Panc1 (cell line): ENCODE data around the gene CFAP68. TPM values are rescaled to one million over a fixed set of nuclear protein-coding genes. Genes with fewer than 3 reads are reported as not detected.
A peak's percentile ranks its signal among the peaks of the same experiment; 100 is the strongest.

Source experiments
- ATAC-seq: fragments of 200-7000 bp; cut with Tn5 transposase; 2 replicates; pipeline ENCODE4 v1.9.1; 2020; ENCODE audit warnings: mild to moderate bottlenecking, moderate library complexity
- BruUV-seq: library from RNA; stranded (reverse); fragments of 400-500 nt; replicated peaks from 2 replicates; lab custom pipeline; 2021; lab: Mats Ljungman, UMichigan
- CTCF ChIA-PET: fragments of 300-600 bp; sonication (Branson Sonifier 250); formaldehyde crosslinking; loops from one replicate; lab custom pipeline; 2022; ENCODE audit warnings: antibody characterized with exemption; lab: Charles Lee
- POLR2A ChIA-PET: fragments of 300-600 bp; sonication (Branson Sonifier 250); formaldehyde crosslinking; loops from one replicate; lab custom pipeline; 2022; ENCODE audit warnings: antibody characterized with exemption; lab: Charles Lee
- DNase-seq: peaks from one replicate; pipeline ENCODE4 v3.0.0-alpha.2; 2010; ENCODE audit warnings: low read depth, low spot score
- H3K27ac ChIP-seq: 2 replicates; pipeline ENCODE4 v1.5.1; 2011; ENCODE audit warnings: mild to moderate bottlenecking, low read length, inconsistent platforms
- H3K27me3 ChIP-seq: fragments of 200-500 bp; sonication (Bioruptor generic); 2 replicates; pipeline ENCODE4 v1.6.0; 2014; ENCODE audit warnings: low read length, inconsistent platforms; ENCODE audit not compliant: control insufficient read depth, insufficient read depth
- H3K36me3 ChIP-seq: fragments of 200-500 bp; sonication (Bioruptor generic); 2 replicates; pipeline ENCODE4 v1.5.1; 2014; ENCODE audit warnings: inconsistent platforms, mild to moderate bottlenecking, low read length, moderate library complexity; ENCODE audit not compliant: control insufficient read depth, insufficient read depth
- H3K4me1 ChIP-seq: 2 replicates; pipeline ENCODE4 v1.5.1; 2011; ENCODE audit warnings: inconsistent platforms, mild to moderate bottlenecking, low read length, moderate library complexity; ENCODE audit not compliant: control insufficient read depth, insufficient read depth
- H3K4me3 ChIP-seq, 2 experiments: 2 replicates each; pipeline ENCODE4 v1.5.1; 2011 to 2012; ENCODE audit warnings: low read depth in 2 of 2, low read length in 2 of 2, mild to moderate bottlenecking in 2 of 2, inconsistent platforms in 1 of 2, moderate library complexity in 1 of 2
- H3K9me3 ChIP-seq: fragments of 200-500 bp; sonication (Bioruptor generic); 2 replicates; pipeline ENCODE4 v1.5.1; 2014; ENCODE audit warnings: low read depth, mild to moderate bottlenecking, inconsistent platforms, low read length, moderate library complexity; ENCODE audit not compliant: control insufficient read depth, insufficient read depth
- CTCF ChIP-seq: fragments of 450-650 bp; IDR thresholded peaks from 2 replicates; pipeline ENCODE4 v1.5.1; 2017; ENCODE audit warnings: mild to moderate bottlenecking
- POLR2AphosphoS5 ChIP-seq: IDR thresholded peaks from 2 replicates; pipeline ENCODE4 v1.6.1; 2012; ENCODE audit warnings: mild to moderate bottlenecking, low read depth, low read length, moderate library complexity
- SIN3A ChIP-seq: IDR thresholded peaks from 2 replicates; pipeline ENCODE4 v1.6.1; 2012; ENCODE audit warnings: low read depth, mild to moderate bottlenecking, low read length, moderate library complexity, borderline replicate concordance; ENCODE audit not compliant: insufficient read depth
- TCF7L2 ChIP-seq: IDR thresholded peaks from 2 replicates; pipeline ENCODE4 v1.6.1; 2011; ENCODE audit warnings: mild to moderate bottlenecking, low read depth, low read length, inconsistent platforms
- in situ Hi-C: cut with HindIII; loops from 2 replicates; pipeline ENCODE4 v1.10.0; 2016; ENCODE audit warnings: low sequenced_read_pairs, low pct_unique_long_range_greater_than_20kb
- intact Hi-C: fragments of 100-400 bp; cut with micrococcal nuclease; formaldehyde crosslinking; loops from one replicate; pipeline ENCODE4 v1.10.0; 2022; ENCODE audit not compliant: unreplicated experiment
- total RNA-seq: library from RNA; stranded (reverse); gene quantifications from one replicate; pipeline ENCODE4 v1.2.1, GENCODE V29; 2021; ENCODE audit not compliant: unreplicated experiment
- TF ChIP-seq, protein P1 (sequence below), 2 experiments: IDR thresholded peaks; 2 replicates each; pipeline ENCODE4 v1.6.1; 2011 to 2012; ENCODE audit warnings: low read depth in 2 of 2, control low read depth in 1 of 2, low read length in 1 of 2, mild to moderate bottlenecking in 1 of 2, moderate library complexity in 1 of 2; ENCODE audit not compliant: insufficient read depth in 1 of 2

The CFAP68 gene
- total RNA-seq, 1 experiment from 2014 or later, result 16.6 TPM

- H3K4me3 ChIP-seq, result peak within 1 kb of the TSS in 1 of 2 experiments; percentile 21; a peak in 1 of 4 replicates
- in situ Hi-C loops, result no loop called here
- no TSS peak for BruUV-seq
- POLR2A ChIA-PET, result no interaction called here
- peaks cover 12% of the 10 kb centered on the region for H3K27me3 ChIP-seq
- no peaks in the 10 kb centered on the region for H3K36me3 ChIP-seq
- TF ChIP-seq SIN3A, result no peak
- TF ChIP-seq POLR2AphosphoS5, result no peak
- no peak for TF ChIP-seq TCF7L2
- TF ChIP-seq, protein P1, sequence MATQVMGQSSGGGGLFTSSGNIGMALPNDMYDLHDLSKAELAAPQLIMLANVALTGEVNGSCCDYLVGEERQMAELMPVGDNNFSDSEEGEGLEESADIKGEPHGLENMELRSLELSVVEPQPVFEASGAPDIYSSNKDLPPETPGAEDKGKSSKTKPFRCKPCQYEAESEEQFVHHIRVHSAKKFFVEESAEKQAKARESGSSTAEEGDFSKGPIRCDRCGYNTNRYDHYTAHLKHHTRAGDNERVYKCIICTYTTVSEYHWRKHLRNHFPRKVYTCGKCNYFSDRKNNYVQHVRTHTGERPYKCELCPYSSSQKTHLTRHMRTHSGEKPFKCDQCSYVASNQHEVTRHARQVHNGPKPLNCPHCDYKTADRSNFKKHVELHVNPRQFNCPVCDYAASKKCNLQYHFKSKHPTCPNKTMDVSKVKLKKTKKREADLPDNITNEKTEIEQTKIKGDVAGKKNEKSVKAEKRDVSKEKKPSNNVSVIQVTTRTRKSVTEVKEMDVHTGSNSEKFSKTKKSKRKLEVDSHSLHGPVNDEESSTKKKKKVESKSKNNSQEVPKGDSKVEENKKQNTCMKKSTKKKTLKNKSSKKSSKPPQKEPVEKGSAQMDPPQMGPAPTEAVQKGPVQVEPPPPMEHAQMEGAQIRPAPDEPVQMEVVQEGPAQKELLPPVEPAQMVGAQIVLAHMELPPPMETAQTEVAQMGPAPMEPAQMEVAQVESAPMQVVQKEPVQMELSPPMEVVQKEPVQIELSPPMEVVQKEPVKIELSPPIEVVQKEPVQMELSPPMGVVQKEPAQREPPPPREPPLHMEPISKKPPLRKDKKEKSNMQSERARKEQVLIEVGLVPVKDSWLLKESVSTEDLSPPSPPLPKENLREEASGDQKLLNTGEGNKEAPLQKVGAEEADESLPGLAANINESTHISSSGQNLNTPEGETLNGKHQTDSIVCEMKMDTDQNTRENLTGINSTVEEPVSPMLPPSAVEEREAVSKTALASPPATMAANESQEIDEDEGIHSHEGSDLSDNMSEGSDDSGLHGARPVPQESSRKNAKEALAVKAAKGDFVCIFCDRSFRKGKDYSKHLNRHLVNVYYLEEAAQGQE (IDR thresholded peaks at IDR 0.05; ENCODE audit: insufficient read depth in 1 of 2, low read depth in 2 of 2, low read length in 1 of 2), result no peak
- no peak for TF ChIP-seq CTCF
- H3K9me3 ChIP-seq, result no peaks in the 10 kb centered on the region
- peaks cover 8% of the 10 kb centered on the region for H3K4me1 ChIP-seq
- intact Hi-C loops, result no loop called here
- CTCF ChIA-PET, result no interaction called here
- H3K27ac ChIP-seq, result no peak within 1 kb of the TSS
- no peak for ATAC-seq
- no peak for DNase-seq
Observed at GRCh38 chr11:111912535-111912934, 33.2 kb downstream of the CFAP68 start, which contains the start of gene HSPB2. Gene HSPB2, plus strand, starts transcription at chr11:111912734. Its CDS starts 96 bp downstream, at chr11:111912830.

DNA sequence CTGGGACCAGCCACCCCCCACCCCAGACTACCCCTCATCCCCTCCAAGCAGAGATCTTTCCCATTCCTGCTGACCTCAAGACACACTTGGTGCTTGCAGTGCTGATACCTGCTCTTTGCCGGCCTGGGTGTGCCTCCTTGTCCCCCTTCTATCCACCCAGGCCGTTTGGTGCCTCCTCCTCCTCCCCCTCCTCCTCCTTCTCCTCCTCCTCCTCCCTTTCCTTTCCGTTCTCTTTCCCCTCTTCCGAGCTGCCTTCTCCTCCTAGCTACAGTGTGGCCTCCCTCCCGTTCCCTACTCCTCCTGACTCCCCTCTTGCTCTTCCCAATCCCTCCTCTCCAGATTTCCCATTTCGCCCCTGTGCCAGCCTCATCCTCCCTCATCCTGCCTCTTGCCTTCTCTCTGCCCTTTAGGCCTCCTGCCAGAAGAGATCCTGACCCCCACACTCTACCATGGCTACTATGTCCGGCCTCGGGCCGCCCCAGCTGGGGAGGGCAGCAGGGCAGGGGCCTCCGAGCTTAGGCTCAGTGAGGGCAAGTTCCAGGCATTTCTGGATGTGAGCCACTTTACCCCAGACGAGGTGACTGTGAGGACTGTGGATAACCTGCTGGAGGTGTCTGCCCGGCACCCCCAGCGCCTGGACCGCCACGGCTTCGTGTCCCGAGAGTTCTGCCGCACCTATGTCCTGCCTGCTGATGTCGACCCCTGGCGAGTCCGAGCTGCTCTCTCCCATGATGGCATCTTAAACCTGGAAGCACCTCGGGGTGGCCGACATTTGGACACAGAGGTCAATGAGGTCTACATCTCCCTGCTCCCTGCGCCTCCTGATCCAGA is 33.9 kb downstream of the CFAP68 start:
- DNase-seq (no peak), ATAC-seq (no peak)
- BruUV-seq, result no TSS peak
- H3K4me1 ChIP-seq, result peaks cover 8% of the 10 kb centered on the region
- no peaks in the 10 kb centered on the region for H3K36me3 ChIP-seq
- H3K4me3 ChIP-seq, result no peak overlapping the region
- peaks cover 12% of the 10 kb centered on the region for H3K27me3 ChIP-seq
- CTCF ChIA-PET, result no interaction called here
- POLR2A ChIA-PET, result no interaction called here
- TF ChIP-seq POLR2AphosphoS5 (no peak), CTCF (no peak), TCF7L2 (no peak), SIN3A (no peak)
- TF ChIP-seq, protein P1 (IDR thresholded peaks at IDR 0.05; ENCODE audit: insufficient read depth in 1 of 2, low read depth in 2 of 2, low read length in 1 of 2), result no peak
- H3K27ac ChIP-seq, result no peak overlapping the region
- H3K9me3 ChIP-seq, result no peaks in the 10 kb centered on the region
- intact Hi-C loops, result no loop called here
- in situ Hi-C loops, result no loop called here
